HG03066 (cell line): ENCODE data around the gene PERM1.
"Not testable (repeated sequence)": the region's sequence is repeated elsewhere in the genome, so short reads cannot be mapped to it uniquely, and the experiment has no call there.

Experiments
- ATAC-seq: cut with Tn5 transposase; IDR thresholded peaks from one replicate; pipeline ENCODE4 v1.9.1; 2021; ENCODE audit warnings: low read depth; ENCODE audit not compliant: unreplicated experiment

PERM1 gene

GRCh38 chr1:980137-980571 lies 1.7 kb downstream of the PERM1 start:
- ATAC-seq: no peak

GRCh38 chr1:979744-980072 lies 2.2 kb downstream of the PERM1 start:
- ATAC-seq: no peak

- no peak for ATAC-seq
Measured at GRCh38 chr1:978835-979743, 2.8 kb downstream of the PERM1 start.

- no peak for ATAC-seq
Measured at GRCh38 chr1:978069-978834, 3.6 kb downstream of the PERM1 start.

- not testable (repeated sequence) for ATAC-seq
Measured at GRCh38 chr1:976791-977190, 5.1 kb downstream of the PERM1 start.

- ATAC-seq: no peak
Measured at GRCh38 chr1:975896-976683, 5.8 kb downstream of the PERM1 start.

- ATAC-seq: no peak
Measured at GRCh38 chr1:975365-975764, 6.5 kb downstream of the PERM1 start.

- ATAC-seq: no peak
Measured at GRCh38 chr1:974687-975328, 7.1 kb downstream of the PERM1 start.

- ATAC-seq: no peak
Measured at GRCh38 chr1:974293-974640, 7.6 kb downstream of the PERM1 start.

- ATAC-seq: no peak
Measured at GRCh38 chr1:973459-974292, 8.2 kb downstream of the PERM1 start.

GRCh38 chr1:972726-973458 lies 9.0 kb downstream of the PERM1 start:
- ATAC-seq: no peak

GRCh38 chr1:971751-972506 lies 10.0 kb downstream of the PERM1 start:
- ATAC-seq: no peak

- no peak for ATAC-seq
Measured at GRCh38 chr1:970973-971730, 10.7 kb downstream of the PERM1 start.

- no peak for ATAC-seq
Measured at GRCh38 chr1:970242-970972, 11.5 kb downstream of the PERM1 start.

GRCh38 chr1:969260-969855 lies 12.5 kb downstream of the PERM1 start:
- ATAC-seq: no peak

- ATAC-seq: no peak
Measured at GRCh38 chr1:967466-968343, 14.2 kb downstream of the PERM1 start.
